GM23338 (cell line): ENCODE measurements around the gene SPAG16. TPM values are rescaled to one million over a fixed set of nuclear protein-coding genes. Genes with fewer than 3 reads are reported as not detected.

Source experiments
- ATAC-seq: fragments of 200-7000 bp; cut with Tn5 transposase; 3 replicates; pipeline ENCODE4 v1.9.1; 2020
- DNase-seq: peaks from one replicate; pipeline ENCODE4 v3.0.0-alpha.2; 2015; ENCODE audit warnings: low spot score
- H2AFZ ChIP-seq: fragments of 200-600 bp; sonication (generic); 2 replicates; pipeline ENCODE4 v1.8.0; 2016; ENCODE audit warnings: antibody characterized with exemption, mild to moderate bottlenecking, moderate library complexity
- H3F3A ChIP-seq: fragments of 200-600 bp; sonication (generic); replicated peaks from 2 replicates; pipeline ENCODE4 v1.8.0; 2017; ENCODE audit warnings: antibody characterized with exemption, mixed run types, low read depth
- H3K27ac ChIP-seq: fragments of 200-600 bp; sonication (generic); 2 replicates; pipeline ENCODE4 v1.6.1; 2016; ENCODE audit warnings: low read depth
- H3K27me3 ChIP-seq: fragments of 200-600 bp; sonication (generic); 2 replicates; pipeline ENCODE4 v1.8.0; 2016; ENCODE audit warnings: mild to moderate bottlenecking, mixed run types, moderate library complexity; ENCODE audit not compliant: insufficient read depth
- H3K36me3 ChIP-seq: fragments of 200-600 bp; sonication (generic); 2 replicates; pipeline ENCODE4 v1.8.0; 2016; ENCODE audit warnings: mild to moderate bottlenecking; ENCODE audit not compliant: insufficient read depth
- H3K4me1 ChIP-seq: fragments of 200-600 bp; sonication (generic); 2 replicates; pipeline ENCODE4 v1.8.0; 2016; ENCODE audit warnings: mild to moderate bottlenecking, moderate library complexity; ENCODE audit not compliant: insufficient read depth
- H3K4me2 ChIP-seq: fragments of 200-600 bp; sonication (generic); 2 replicates; pipeline ENCODE4 v1.7.1; 2017; ENCODE audit warnings: mixed run types
- H3K4me3 ChIP-seq: fragments of 200-600 bp; sonication (generic); 2 replicates; pipeline ENCODE4 v1.6.1; 2016; ENCODE audit warnings: mixed run types
- H3K79me2 ChIP-seq: fragments of 200-600 bp; sonication (generic); replicated peaks from 2 replicates; pipeline ENCODE4 v1.8.0; 2017; ENCODE audit warnings: mild to moderate bottlenecking; ENCODE audit not compliant: insufficient read depth
- H3K9me2 ChIP-seq: fragments of 200-600 bp; sonication (generic); 2 replicates; pipeline ENCODE4 v1.8.0; 2017; ENCODE audit not compliant: insufficient read depth
- H4K20me1 ChIP-seq: fragments of 200-600 bp; sonication (generic); replicated peaks from 2 replicates; pipeline ENCODE4 v1.8.0; 2017; ENCODE audit warnings: mild to moderate bottlenecking; ENCODE audit not compliant: insufficient read depth
- H3K27ac Mint-ChIP-seq: 2 replicates; pipeline ENCODE4 v1.8.0; 2020; ENCODE audit warnings: inconsistent platforms, mild to moderate bottlenecking, moderate library complexity, mixed read lengths
- H3K27me3 Mint-ChIP-seq: 3 replicates; pipeline ENCODE4 v1.8.0; 2022; ENCODE audit warnings: low read depth, mild to moderate bottlenecking, moderate library complexity, mixed read lengths, inconsistent platforms; ENCODE audit not compliant: insufficient read depth, poor library complexity
- H3K36me3 Mint-ChIP-seq: 3 replicates; pipeline ENCODE4 v1.8.0; 2021; ENCODE audit warnings: low read depth, mild to moderate bottlenecking, inconsistent platforms, moderate library complexity, mixed read lengths
- H3K4me1 Mint-ChIP-seq: 3 replicates; pipeline ENCODE4 v1.8.0; 2020; ENCODE audit warnings: mild to moderate bottlenecking, inconsistent platforms, mixed read lengths
- H3K4me3 Mint-ChIP-seq: 3 replicates; pipeline ENCODE4 v1.8.0; 2021; ENCODE audit warnings: moderate library complexity, mild to moderate bottlenecking, inconsistent platforms, mixed read lengths
- H3K9me3 Mint-ChIP-seq: 3 replicates; pipeline ENCODE4 v1.8.0; 2020; ENCODE audit warnings: moderate library complexity, mild to moderate bottlenecking, inconsistent platforms, mixed read lengths
- CREB1 ChIP-seq: fragments of 250-450 bp; sonication (Bioruptor Pico); IDR thresholded peaks from 2 replicates; pipeline ENCODE4 v1.5.0; 2020; ENCODE audit warnings: low read depth, mild to moderate bottlenecking, moderate library complexity
- CTCF ChIP-seq, 2 experiments: fragments of 200-600 bp in 1 of 2; sonication (generic) in 1 of 2; conservative IDR thresholded peaks; 2 replicates each; pipeline versions ENCODE4 v1.5.1 to v1.6.1; 2016 to 2017; ENCODE audit warnings: antibody characterized with exemption in 2 of 2, low read depth in 2 of 2, mild to moderate bottlenecking in 2 of 2, moderate library complexity in 1 of 2
- ETS1 ChIP-seq: IDR thresholded peaks from 2 replicates; pipeline ENCODE4 v1.6.1; 2016; ENCODE audit warnings: antibody characterized with exemption
- EZH2 ChIP-seq: fragments of 200-600 bp; sonication (generic); IDR thresholded peaks from one replicate; pipeline ENCODE4 v1.8.0; 2017; ENCODE audit warnings: antibody characterized with exemption, mild to moderate bottlenecking, low read depth; ENCODE audit not compliant: unreplicated experiment
- EZH2phosphoT487 ChIP-seq: fragments of 200-600 bp; sonication (generic); IDR thresholded peaks from one replicate; pipeline ENCODE4 v1.8.1; 2018; ENCODE audit warnings: antibody characterized with exemption; ENCODE audit not compliant: unreplicated experiment
- JUNB ChIP-seq: IDR thresholded peaks from one replicate; pipeline ENCODE4 v1.6.1; 2016; ENCODE audit warnings: antibody characterized with exemption; ENCODE audit not compliant: unreplicated experiment
- NANOG ChIP-seq: IDR thresholded peaks from 2 replicates; pipeline ENCODE4 v1.6.1; 2016; ENCODE audit warnings: antibody characterized with exemption, borderline replicate concordance
- POLR2AphosphoS5 ChIP-seq: IDR thresholded peaks from 2 replicates; pipeline ENCODE4 v1.6.1; 2016; ENCODE audit warnings: antibody characterized with exemption, low read depth
- REST ChIP-seq: IDR thresholded peaks from one replicate; pipeline ENCODE4 v1.6.1; 2018; ENCODE audit warnings: antibody characterized with exemption; ENCODE audit not compliant: unreplicated experiment
- STAT1 ChIP-seq: IDR thresholded peaks from one replicate; pipeline ENCODE4 v1.6.1; 2016; ENCODE audit warnings: antibody characterized with exemption; ENCODE audit not compliant: unreplicated experiment
- ZNF114 ChIP-seq: fragments of 250-450 bp; sonication (Bioruptor Pico); IDR thresholded peaks from 2 replicates; pipeline ENCODE4 v1.5.0; 2020; ENCODE audit warnings: mild to moderate bottlenecking, moderate library complexity
- ZNF462 ChIP-seq: fragments of 250-450 bp; sonication (Bioruptor Pico); IDR thresholded peaks from 2 replicates; pipeline ENCODE4 v1.5.0; 2020; ENCODE audit warnings: mild to moderate bottlenecking, moderate library complexity
- polyA plus RNA-seq: library from polyadenylated mRNA; unstranded; fragments of >200 nt; fragmentation: Nextera tagmentation; extraction: Ambion mirVana; gene quantifications from 2 replicates; pipeline ENCODE4 v1.2.1, GENCODE V29; 2016
- total RNA-seq: library from RNA; depleted of rRNA; stranded (reverse); fragments of >200 nt; shearing (Covaris generic); gene quantifications from 2 replicates; pipeline ENCODE4 v1.2.3, GENCODE V29; 2014

The SPAG16 gene
- total and polyA plus RNA-seq, 2 experiments from 2014 or later, result 19.7 to 47.8 TPM

- Mint-ChIP-seq H3K9me3 (no peaks in the 10 kb centered on the region), H3K4me1 (no peaks in the 10 kb centered on the region), H3K27ac (no peak overlapping the region), H3K36me3 (no peaks in the 10 kb centered on the region), H3K27me3 (no peaks in the 10 kb centered on the region), H3K4me3 (no peak overlapping the region)
- no peak overlapping the region for H3K4me3 ChIP-seq
- H3K36me3 ChIP-seq, result no peaks in the 10 kb centered on the region
- no peaks in the 10 kb centered on the region for H3F3A ChIP-seq
- H3K79me2 ChIP-seq, result no peaks in the 10 kb centered on the region
- no peak overlapping the region for H3K27ac ChIP-seq
- no peaks in the 10 kb centered on the region for H4K20me1 ChIP-seq
- H3K4me1 ChIP-seq, result no peaks in the 10 kb centered on the region
- no peaks in the 10 kb centered on the region for H3K27me3 ChIP-seq
- TF ChIP-seq ETS1 (no peak), CREB1 (no peak), NANOG (no peak), ZNF462 (no peak), JUNB (no peak), ZNF114 (CRISPR knock-in tag) (no peak), REST (no peak), EZH2 (no peak), EZH2phosphoT487 (no peak), STAT1 (no peak), CTCF (conservative IDR thresholded peaks at IDR 0.05; ENCODE audit: low read depth in 2 of 2) (no peak), POLR2AphosphoS5 (no peak)
- ATAC-seq (no peak), DNase-seq (no peak)
- H3K9me2 ChIP-seq, result no peaks in the 10 kb centered on the region
- H2AFZ ChIP-seq, result no peak overlapping the region
- H3K4me2 ChIP-seq, result no peak overlapping the region
Measured at GRCh38 chr2:213537579-213537978, 253.3 kb downstream of the SPAG16 start.
